Neural crest cell (in vitro differentiated cells): ENCODE data around the gene TSSC4. TPM values are rescaled to one million over a fixed set of nuclear protein-coding genes. Genes with fewer than 3 reads are reported as not detected.

Experiments used
- DNase-seq: peaks from one replicate; pipeline ENCODE4 v3.0.0; 2021; ENCODE audit warnings: low read depth, mixed read lengths, low spot score
- H3K27ac Mint-ChIP-seq: one replicate; pipeline ENCODE4 v1.8.0; 2021; ENCODE audit warnings: mild to moderate bottlenecking, mixed read lengths; ENCODE audit not compliant: unreplicated experiment
- H3K27me3 Mint-ChIP-seq: 2 replicates; pipeline ENCODE4 v1.8.0; 2021; ENCODE audit warnings: low read depth, mild to moderate bottlenecking, mixed read lengths
- H3K36me3 Mint-ChIP-seq: 2 replicates; pipeline ENCODE4 v1.8.0; 2021; ENCODE audit warnings: low read depth, mild to moderate bottlenecking, mixed read lengths
- H3K4me1 Mint-ChIP-seq: 2 replicates; pipeline ENCODE4 v1.8.0; 2021; ENCODE audit warnings: mixed read lengths
- H3K4me3 Mint-ChIP-seq: one replicate; pipeline ENCODE4 v1.8.0; 2021; ENCODE audit warnings: mild to moderate bottlenecking, mixed read lengths
- H3K9me3 Mint-ChIP-seq: 2 replicates; pipeline ENCODE4 v1.8.0; 2021; ENCODE audit warnings: mixed read lengths
- total RNA-seq: library from RNA; stranded (reverse); gene quantifications from 2 replicates; pipeline ENCODE4 v1.2.1, GENCODE V29; 2021
- TF ChIP-seq, protein P1 (sequence below): fragments of 200-600 bp; sonication (generic); conservative IDR thresholded peaks from 2 replicates; pipeline ENCODE4 v1.5.0; 2021; ENCODE audit warnings: antibody characterized with exemption, mild to moderate bottlenecking

Gene TSSC4
- total RNA-seq, 1 donor from 2014 or later: 60.1 TPM

DNA sequence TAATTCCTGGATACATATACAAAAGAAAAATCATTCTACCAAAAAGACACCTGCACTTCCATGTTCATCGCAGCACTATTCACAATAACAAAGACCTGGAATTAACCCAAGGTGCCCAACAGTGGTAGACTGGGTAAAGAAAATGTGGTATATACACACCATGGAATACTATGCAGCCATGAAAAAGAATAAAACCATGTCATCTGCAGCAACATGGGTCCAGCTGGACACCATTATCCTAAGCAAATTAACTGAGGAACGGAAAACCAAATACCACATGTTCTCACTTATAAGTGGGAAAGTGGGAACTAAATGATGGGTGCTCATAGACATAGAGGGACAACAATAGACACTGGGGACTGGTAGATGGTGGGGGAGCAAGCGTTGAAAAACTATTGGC, 39.3 kb downstream of the TSSC4 start:
- H3K36me3 Mint-ChIP-seq: no peaks in the 10 kb centered on the region

DNA sequence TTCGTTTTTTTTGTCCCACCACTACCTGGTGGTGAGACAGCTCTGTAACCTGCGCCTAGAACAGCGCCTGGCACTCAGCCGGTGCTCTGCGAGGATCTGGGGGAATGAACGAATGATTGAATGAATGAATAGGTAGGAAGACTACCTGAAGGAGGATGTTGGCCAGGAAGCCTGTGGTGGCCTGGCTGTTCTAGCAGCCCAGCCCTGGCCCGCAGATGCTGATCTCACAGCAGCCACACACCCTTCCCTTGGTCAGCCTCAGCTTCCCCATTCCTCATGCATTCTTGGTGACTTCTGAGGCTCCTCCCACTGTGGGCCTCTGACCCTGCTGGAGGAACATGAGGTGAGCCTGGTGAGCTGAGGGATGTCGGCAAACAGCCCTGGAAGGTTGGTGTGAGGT, 40.1 kb downstream of the TSSC4 start:
- H3K4me1 Mint-ChIP-seq: no peaks in the 10 kb centered on the region
- no peak for DNase-seq
- peaks cover 3% of the 10 kb centered on the region for H3K9me3 Mint-ChIP-seq
- H3K36me3 Mint-ChIP-seq: no peaks in the 10 kb centered on the region
- no peak overlapping the region for H3K27ac Mint-ChIP-seq
- peaks cover 71% of the 10 kb centered on the region for H3K27me3 Mint-ChIP-seq
- TF ChIP-seq, protein P1, sequence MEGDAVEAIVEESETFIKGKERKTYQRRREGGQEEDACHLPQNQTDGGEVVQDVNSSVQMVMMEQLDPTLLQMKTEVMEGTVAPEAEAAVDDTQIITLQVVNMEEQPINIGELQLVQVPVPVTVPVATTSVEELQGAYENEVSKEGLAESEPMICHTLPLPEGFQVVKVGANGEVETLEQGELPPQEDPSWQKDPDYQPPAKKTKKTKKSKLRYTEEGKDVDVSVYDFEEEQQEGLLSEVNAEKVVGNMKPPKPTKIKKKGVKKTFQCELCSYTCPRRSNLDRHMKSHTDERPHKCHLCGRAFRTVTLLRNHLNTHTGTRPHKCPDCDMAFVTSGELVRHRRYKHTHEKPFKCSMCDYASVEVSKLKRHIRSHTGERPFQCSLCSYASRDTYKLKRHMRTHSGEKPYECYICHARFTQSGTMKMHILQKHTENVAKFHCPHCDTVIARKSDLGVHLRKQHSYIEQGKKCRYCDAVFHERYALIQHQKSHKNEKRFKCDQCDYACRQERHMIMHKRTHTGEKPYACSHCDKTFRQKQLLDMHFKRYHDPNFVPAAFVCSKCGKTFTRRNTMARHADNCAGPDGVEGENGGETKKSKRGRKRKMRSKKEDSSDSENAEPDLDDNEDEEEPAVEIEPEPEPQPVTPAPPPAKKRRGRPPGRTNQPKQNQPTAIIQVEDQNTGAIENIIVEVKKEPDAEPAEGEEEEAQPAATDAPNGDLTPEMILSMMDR: no peak
- no peak overlapping the region for H3K4me3 Mint-ChIP-seq

More for the DNA sequence above, 39.3 kb downstream of the TSSC4 start:
- no peak for DNase-seq
- TF ChIP-seq, protein P1: no peak
- no peak overlapping the region for H3K4me3 Mint-ChIP-seq
- peaks cover 66% of the 10 kb centered on the region for H3K27me3 Mint-ChIP-seq
- no peaks in the 10 kb centered on the region for H3K4me1 Mint-ChIP-seq
- no peak overlapping the region for H3K27ac Mint-ChIP-seq
- peaks cover 3% of the 10 kb centered on the region for H3K9me3 Mint-ChIP-seq

DNA sequence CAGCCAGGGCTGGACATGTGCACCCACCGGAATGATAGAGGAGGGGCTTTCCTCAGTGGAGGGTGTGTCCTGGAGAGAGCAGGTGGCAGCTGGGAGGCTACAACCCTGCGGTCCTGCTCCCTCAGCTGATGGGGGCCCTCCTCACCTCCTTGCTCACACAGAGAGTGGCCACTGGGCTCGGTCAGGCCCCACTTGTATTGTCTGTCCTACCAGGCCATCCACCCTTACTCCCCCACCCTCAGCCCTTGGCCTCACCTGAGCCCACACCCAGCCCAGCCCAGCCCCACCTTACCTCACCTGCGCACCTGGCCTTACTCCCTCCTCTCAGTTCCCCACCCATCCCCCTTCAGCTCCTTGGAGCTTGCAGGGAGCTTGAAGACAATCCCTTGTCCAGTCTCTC, 40.6 kb downstream of the TSSC4 start:
- H3K4me3 Mint-ChIP-seq: no peak overlapping the region
- H3K36me3 Mint-ChIP-seq: no peaks in the 10 kb centered on the region
- H3K9me3 Mint-ChIP-seq: peaks cover 3% of the 10 kb centered on the region
- TF ChIP-seq, protein P1: no peak
- H3K4me1 Mint-ChIP-seq: no peaks in the 10 kb centered on the region
- H3K27me3 Mint-ChIP-seq: peaks cover 76% of the 10 kb centered on the region
- DNase-seq: no peak
- H3K27ac Mint-ChIP-seq: no peak overlapping the region

DNA sequence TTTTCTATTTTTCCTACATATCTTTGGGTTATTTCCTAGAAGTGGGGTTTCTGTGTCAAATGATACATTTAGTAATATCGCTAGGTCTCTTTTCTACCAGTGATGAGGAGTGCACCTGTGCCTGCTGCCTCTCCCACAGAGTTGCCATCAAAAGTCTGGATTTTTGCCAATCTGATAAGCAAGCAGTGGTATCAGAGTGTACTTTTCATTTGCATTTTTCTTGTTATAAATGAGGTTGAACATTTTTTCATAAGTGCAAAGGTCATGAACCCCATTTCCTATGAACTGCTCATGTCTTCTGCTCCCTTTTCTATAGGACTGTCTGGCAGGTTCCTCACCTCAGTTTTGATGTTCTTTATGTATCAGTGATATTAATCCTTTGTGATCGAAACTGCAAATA, 42.0 kb downstream of the TSSC4 start:
- H3K27me3 Mint-ChIP-seq: peaks cover 87% of the 10 kb centered on the region
- no peak for DNase-seq
- no peaks in the 10 kb centered on the region for H3K4me1 Mint-ChIP-seq
- no peak overlapping the region for H3K4me3 Mint-ChIP-seq
- H3K36me3 Mint-ChIP-seq: no peaks in the 10 kb centered on the region
- H3K9me3 Mint-ChIP-seq: peaks cover 3% of the 10 kb centered on the region
- H3K27ac Mint-ChIP-seq: no peak overlapping the region
- TF ChIP-seq, protein P1: no peak

DNA sequence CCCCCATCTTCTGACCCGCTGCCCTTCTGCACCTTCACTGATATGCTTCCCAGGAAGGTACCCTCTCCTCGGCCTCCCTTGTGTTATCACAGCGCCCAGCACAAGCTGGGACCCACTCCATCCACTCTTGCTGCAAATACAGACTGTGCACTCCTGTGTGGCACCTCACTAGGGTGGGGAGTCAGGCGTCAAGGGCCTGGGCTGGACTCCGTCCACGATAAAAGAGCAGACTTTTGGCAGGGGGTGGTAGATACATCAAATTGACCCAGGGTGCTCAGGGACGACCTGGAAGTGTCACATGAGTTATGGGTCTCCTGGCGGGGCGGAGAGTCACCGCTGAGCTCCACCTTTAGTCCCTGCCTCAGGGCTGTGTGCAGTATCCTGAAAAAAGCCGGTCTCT, 42.9 kb downstream of the TSSC4 start:
- H3K27me3 Mint-ChIP-seq: peaks cover 80% of the 10 kb centered on the region
- peaks cover 3% of the 10 kb centered on the region for H3K9me3 Mint-ChIP-seq
- no peak overlapping the region for H3K27ac Mint-ChIP-seq
- TF ChIP-seq, protein P1: no peak
- H3K4me1 Mint-ChIP-seq: no peaks in the 10 kb centered on the region
- H3K36me3 Mint-ChIP-seq: no peaks in the 10 kb centered on the region
- DNase-seq: no peak
- H3K4me3 Mint-ChIP-seq: no peak overlapping the region
